Breast epithelium (tissue), 4 donors: ENCODE measurements around the gene PELI2. TPM values are rescaled to one million over a fixed set of nuclear protein-coding genes. Genes with fewer than 3 reads are reported as not detected.

ENCODE experiments used
- DNase-seq, 2 donors: peaks; one replicate each; pipeline ENCODE4 v3.0.0-alpha.2; 2019; ENCODE audit warnings: low spot score in 2 of 2
- H3K27ac ChIP-seq, 2 donors: fragments of 200-600 bp; sonication (generic) in 1 of 2; one replicate each; pipeline ENCODE4 v1.5.1; 2016 to 2019; ENCODE audit warnings: mild to moderate bottlenecking in 1 of 2
- H3K27me3 ChIP-seq, 2 donors: fragments of 200-600 bp; sonication (generic) in 1 of 2; one replicate each; pipeline versions ENCODE4 v1.5.1 to v1.6.0; 2017 to 2019; ENCODE audit warnings: control low read depth in 1 of 2, mild to moderate bottlenecking in 1 of 2
- H3K36me3 ChIP-seq: fragments of 200-600 bp; one replicate; pipeline ENCODE4 v1.5.1; 2019
- H3K4me1 ChIP-seq, 2 donors: fragments of 200-600 bp; sonication (generic); one replicate each; pipeline ENCODE4 v1.5.1; 2016 to 2019; ENCODE audit warnings: control low read depth in 1 of 2
- H3K4me3 ChIP-seq, 3 donors: fragments of 200-600 bp; sonication (generic); 1 replicate in 2 of 3; 2 replicates in 1 of 3; pipeline ENCODE4 v1.5.1; 2016 to 2019; ENCODE audit warnings: mild to moderate bottlenecking in 3 of 3, moderate library complexity in 2 of 3
- H3K9me3 ChIP-seq, 2 donors: fragments of 200-600 bp; sonication (generic) in 1 of 2; one replicate each; pipeline ENCODE4 v1.5.1; 2016 to 2019; ENCODE audit warnings: control low read depth in 1 of 2
- POLR2A ChIP-seq: fragments of 450-650 bp; IDR thresholded peaks from one replicate; pipeline ENCODE4 v1.6.1; 2016; ENCODE audit warnings: antibody characterized with exemption, mild to moderate bottlenecking, moderate library complexity
- POLR2AphosphoS5 ChIP-seq, 3 donors: sonication (generic); formaldehyde crosslinking; IDR thresholded peaks; one replicate each; pipeline ENCODE4 v1.6.1; 2017; ENCODE audit warnings: antibody characterized with exemption in 3 of 3
- intact Hi-C: fragments of 100-400 bp; cut with DNase I; formaldehyde crosslinking; loops from one replicate; pipeline ENCODE4 v1.15.1; 2023; ENCODE audit warnings: low total_unique reads
- total RNA-seq, 3 donors: library from RNA; depleted of rRNA; stranded (reverse); fragments of >200 nt; gene quantifications; one replicate each; pipeline ENCODE4 v1.1.0, GENCODE V29; 2016
- TF ChIP-seq, protein P1 (sequence below), 3 donors: fragments of 450-650 bp; IDR thresholded peaks; one replicate each; pipeline ENCODE4 v1.5.1; 2016 to 2017; ENCODE audit warnings: antibody characterized with exemption in 3 of 3, mild to moderate bottlenecking in 3 of 3, moderate library complexity in 3 of 3

PELI2 gene
- total RNA-seq, 3 donors from 2014 or later = 11.5 to 24.1 (median 16.2) TPM

- no peaks in the 10 kb centered on the region for H3K9me3 ChIP-seq
- intact Hi-C loops = loop anchor here (10.0 kb wide), 1 partner anchor 704 kb away; no protein-coding TSS in a partner anchor
- no peaks in the 10 kb centered on the region for H3K36me3 ChIP-seq
- H3K4me1 ChIP-seq = no peaks in the 10 kb centered on the region
- no peak for DNase-seq
- H3K27me3 ChIP-seq = no peaks in the 10 kb centered on the region
- TF ChIP-seq POLR2AphosphoS5 (IDR thresholded peaks at IDR 0.05) = no peak
- TF ChIP-seq POLR2A = no peak
- TF ChIP-seq, protein P1, sequence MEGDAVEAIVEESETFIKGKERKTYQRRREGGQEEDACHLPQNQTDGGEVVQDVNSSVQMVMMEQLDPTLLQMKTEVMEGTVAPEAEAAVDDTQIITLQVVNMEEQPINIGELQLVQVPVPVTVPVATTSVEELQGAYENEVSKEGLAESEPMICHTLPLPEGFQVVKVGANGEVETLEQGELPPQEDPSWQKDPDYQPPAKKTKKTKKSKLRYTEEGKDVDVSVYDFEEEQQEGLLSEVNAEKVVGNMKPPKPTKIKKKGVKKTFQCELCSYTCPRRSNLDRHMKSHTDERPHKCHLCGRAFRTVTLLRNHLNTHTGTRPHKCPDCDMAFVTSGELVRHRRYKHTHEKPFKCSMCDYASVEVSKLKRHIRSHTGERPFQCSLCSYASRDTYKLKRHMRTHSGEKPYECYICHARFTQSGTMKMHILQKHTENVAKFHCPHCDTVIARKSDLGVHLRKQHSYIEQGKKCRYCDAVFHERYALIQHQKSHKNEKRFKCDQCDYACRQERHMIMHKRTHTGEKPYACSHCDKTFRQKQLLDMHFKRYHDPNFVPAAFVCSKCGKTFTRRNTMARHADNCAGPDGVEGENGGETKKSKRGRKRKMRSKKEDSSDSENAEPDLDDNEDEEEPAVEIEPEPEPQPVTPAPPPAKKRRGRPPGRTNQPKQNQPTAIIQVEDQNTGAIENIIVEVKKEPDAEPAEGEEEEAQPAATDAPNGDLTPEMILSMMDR (IDR thresholded peaks at IDR 0.05) = no peak
- H3K27ac ChIP-seq = no peak overlapping the region
- no peak overlapping the region for H3K4me3 ChIP-seq
These were observed 200.3 kb downstream of the PELI2 start for GRCh38 chr14:56318393-56319115.

GRCh38 chr14:56321861-56322260, 203.7 kb downstream of the PELI2 start:
- no peak for DNase-seq
- no peaks in the 10 kb centered on the region for H3K9me3 ChIP-seq
- intact Hi-C loops = no loop called here

DNA sequence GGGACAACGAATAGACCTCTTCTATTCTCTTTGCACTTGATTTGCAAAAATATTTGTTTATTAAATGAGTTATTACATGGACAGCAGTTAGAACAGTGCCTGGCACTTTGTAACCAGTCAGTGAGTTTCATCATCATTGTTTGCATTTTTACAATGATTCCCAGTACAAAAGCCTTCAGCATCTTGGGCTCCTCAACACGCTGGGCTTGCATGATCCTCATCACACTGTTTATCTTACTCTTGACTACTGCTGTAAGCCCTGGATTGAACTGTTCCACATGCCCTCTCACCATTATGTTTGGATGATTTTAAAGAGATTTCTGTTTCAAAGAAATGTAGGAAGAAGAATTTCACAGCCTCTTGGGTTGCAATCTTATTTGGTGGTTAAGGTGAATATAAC, 204.3 kb downstream of the PELI2 start:
- DNase-seq = no peak
- H3K4me3 ChIP-seq = no peak overlapping the region
- H3K4me1 ChIP-seq = no peaks in the 10 kb centered on the region
- H3K9me3 ChIP-seq = no peaks in the 10 kb centered on the region
- intact Hi-C loops = no loop called here
- H3K27ac ChIP-seq = no peak overlapping the region
- H3K36me3 ChIP-seq = no peaks in the 10 kb centered on the region
- no peaks in the 10 kb centered on the region for H3K27me3 ChIP-seq
- TF ChIP-seq, protein P1 (IDR thresholded peaks at IDR 0.05) = no peak
- TF ChIP-seq POLR2A (no peak), POLR2AphosphoS5 (IDR thresholded peaks at IDR 0.05) (no peak)

More at GRCh38 chr14:56321861-56322260, 203.7 kb downstream of the PELI2 start:
- H3K27me3 ChIP-seq = no peaks in the 10 kb centered on the region
- H3K4me1 ChIP-seq = no peaks in the 10 kb centered on the region
- no peak overlapping the region for H3K4me3 ChIP-seq
- TF ChIP-seq POLR2A = no peak
- TF ChIP-seq POLR2AphosphoS5 (IDR thresholded peaks at IDR 0.05) = no peak
- TF ChIP-seq, protein P1 (IDR thresholded peaks at IDR 0.05) = no peak
- H3K36me3 ChIP-seq = no peaks in the 10 kb centered on the region
- H3K27ac ChIP-seq = no peak overlapping the region

- H3K27me3 ChIP-seq = no peaks in the 10 kb centered on the region
- intact Hi-C loops = no loop called here
These were observed 206.2 kb downstream of the PELI2 start for GRCh38 chr14:56324454-56324853.

More at GRCh38 chr14:56324454-56324853, 206.2 kb downstream of the PELI2 start:
- Histone ChIP-seq H3K27ac (no peak overlapping the region), H3K9me3 (no peaks in the 10 kb centered on the region), H3K4me1 (no peaks in the 10 kb centered on the region), H3K4me3 (no peak overlapping the region), H3K36me3 (no peaks in the 10 kb centered on the region)
- DNase-seq = no peak
- no peak for TF ChIP-seq POLR2AphosphoS5 (IDR thresholded peaks at IDR 0.05)
- TF ChIP-seq POLR2A = no peak
- TF ChIP-seq, protein P1 (IDR thresholded peaks at IDR 0.05) = no peak
